Measurements from ENCODE around the gene PLCH2.

DNA sequence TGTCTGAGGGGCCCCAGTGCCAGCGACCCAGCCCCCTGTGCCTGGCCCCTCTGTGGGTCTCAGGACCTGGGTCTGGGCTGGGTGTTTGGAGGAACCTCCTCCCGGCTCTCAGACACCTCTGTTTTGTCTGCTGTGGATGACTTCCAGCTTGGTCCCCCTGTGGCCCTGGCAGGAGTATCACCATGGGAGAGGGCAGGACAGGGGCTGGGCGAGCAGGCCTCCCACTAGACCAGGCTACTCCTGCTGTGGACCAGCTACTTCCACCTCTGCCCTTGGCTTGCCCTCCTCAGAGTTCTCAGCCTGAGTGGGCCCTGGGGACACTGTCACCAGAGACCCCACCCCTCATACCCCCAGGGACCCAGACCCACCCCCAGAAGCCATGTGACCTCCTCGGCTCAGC, 21.8 kb downstream of the PLCH2 start:
- no peak for TF ChIP-seq EZH2 (IDR thresholded peaks at IDR 0.05; ENCODE audit: borderline replicate concordance, low read depth, low read length, poor library complexity, severe bottlenecking)
- TF ChIP-seq, protein P1, sequence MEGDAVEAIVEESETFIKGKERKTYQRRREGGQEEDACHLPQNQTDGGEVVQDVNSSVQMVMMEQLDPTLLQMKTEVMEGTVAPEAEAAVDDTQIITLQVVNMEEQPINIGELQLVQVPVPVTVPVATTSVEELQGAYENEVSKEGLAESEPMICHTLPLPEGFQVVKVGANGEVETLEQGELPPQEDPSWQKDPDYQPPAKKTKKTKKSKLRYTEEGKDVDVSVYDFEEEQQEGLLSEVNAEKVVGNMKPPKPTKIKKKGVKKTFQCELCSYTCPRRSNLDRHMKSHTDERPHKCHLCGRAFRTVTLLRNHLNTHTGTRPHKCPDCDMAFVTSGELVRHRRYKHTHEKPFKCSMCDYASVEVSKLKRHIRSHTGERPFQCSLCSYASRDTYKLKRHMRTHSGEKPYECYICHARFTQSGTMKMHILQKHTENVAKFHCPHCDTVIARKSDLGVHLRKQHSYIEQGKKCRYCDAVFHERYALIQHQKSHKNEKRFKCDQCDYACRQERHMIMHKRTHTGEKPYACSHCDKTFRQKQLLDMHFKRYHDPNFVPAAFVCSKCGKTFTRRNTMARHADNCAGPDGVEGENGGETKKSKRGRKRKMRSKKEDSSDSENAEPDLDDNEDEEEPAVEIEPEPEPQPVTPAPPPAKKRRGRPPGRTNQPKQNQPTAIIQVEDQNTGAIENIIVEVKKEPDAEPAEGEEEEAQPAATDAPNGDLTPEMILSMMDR (conservative IDR thresholded peaks at IDR 0.05; ENCODE audit: low read depth, low read length) = no peak

Data from A673 (cell line).